ENCODE data around the gene PRRG3.

DNA sequence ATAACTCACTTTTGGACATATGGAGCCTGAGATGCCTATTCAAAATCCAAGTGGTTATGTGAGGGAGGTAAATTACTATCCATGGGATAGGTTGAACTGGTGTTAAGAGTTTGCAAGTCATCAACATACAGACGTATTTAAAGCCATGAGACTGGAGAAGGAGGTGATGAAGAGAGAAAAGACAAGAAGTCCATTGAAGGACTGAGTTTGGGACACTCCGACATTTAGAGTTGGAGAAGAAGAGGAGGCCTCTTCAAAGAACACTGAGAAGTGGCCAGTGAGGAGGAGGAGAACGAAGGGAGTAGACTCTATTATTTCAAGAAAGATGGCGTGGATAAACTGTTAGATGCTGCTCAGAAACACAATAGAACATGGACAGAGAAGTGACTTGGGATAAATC lies 39.2 kb downstream of the PRRG3 start, which contains the start of gene CNGA2:
- no peak for TF ChIP-seq ZNF138 (CRISPR knock-in tag; conservative IDR thresholded peaks at IDR 0.05)
- no peak for TF ChIP-seq CREM (CRISPR knock-in tag; IDR thresholded peaks at IDR 0.05)

All from WTC11 (cell line).